GM21619 (cell line): ENCODE measurements around the gene ARHGAP6.
A peak's percentile ranks its signal among the peaks of the same experiment; 100 is the strongest.
"Not testable (repeated sequence)": the region's sequence is repeated elsewhere in the genome, so short reads cannot be mapped to it uniquely, and the experiment has no call there.

Experiments used
- ATAC-seq: cut with Tn5 transposase; IDR thresholded peaks from one replicate; pipeline ENCODE4 v1.9.1; 2021; ENCODE audit not compliant: unreplicated experiment

The ARHGAP6 gene

DNA sequence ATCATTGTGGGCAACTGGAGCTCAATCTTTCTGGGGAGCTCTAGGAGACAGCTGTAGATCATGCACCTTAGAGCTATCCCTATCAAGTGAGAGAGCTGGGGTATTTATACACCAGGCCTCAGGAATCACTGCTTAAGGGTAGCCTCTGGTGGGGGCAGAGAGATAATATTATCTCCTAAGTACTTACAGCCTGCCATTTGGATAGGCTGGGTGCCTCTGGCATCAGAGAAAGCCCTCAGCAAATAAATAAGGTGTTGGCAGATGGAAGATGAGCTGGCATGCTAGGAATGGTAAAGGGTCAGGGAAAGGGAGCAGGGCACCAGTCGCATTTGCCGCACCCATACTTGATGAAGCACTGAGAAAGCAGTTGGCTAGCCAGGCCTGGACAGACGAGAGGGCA, 478.7 kb downstream of the ARHGAP6 start:
- ATAC-seq, result no peak

- no peak for ATAC-seq
Observed at GRCh38 chrX:11185861-11186260, 479.9 kb downstream of the ARHGAP6 start.

GRCh38 chrX:11180571-11180970, 485.1 kb downstream of the ARHGAP6 start:
- no peak for ATAC-seq

DNA sequence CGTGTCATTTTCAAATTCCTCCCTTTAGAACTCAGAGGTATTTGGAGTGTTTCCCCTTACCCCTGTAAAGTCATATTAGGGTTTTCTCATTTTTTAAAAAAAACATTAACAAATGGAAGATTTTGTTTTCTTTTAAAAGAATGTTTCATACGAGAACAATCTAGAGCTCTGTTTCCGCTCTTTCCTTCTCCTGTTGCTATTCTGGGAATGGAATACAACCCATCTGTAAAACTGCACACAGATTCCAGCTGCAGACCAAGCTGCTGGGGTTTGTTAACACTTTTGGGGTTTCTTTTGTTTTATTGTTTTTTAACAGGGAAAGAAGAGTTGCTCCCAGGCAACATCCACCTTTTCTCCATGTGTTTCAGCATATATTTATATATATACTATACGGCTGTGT, 493.3 kb downstream of the ARHGAP6 start:
- no peak for ATAC-seq

GRCh38 chrX:11171956-11172355, 493.8 kb downstream of the ARHGAP6 start:
- ATAC-seq, result no peak

DNA sequence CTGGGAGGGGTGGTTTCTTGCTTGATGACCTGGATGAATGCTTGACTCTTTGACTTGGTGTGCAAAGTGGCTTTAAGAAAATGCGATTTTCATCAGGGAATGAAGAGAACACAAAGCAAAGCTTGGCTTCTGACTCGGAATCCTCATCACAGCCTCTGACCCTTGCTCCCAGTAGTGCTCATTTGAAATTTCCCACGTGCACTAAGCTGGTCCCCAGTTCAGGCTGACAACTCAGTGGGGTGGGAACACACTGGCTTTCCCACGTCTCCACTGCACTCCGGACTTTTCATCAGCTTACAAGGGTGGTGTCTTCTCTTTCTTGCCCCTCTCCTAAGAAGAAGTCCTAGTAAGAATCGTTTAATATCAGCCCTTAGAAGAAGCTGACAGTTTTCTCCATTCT, 501.3 kb downstream of the ARHGAP6 start:
- no peak for ATAC-seq

- ATAC-seq, result no peak
Observed at GRCh38 chrX:11159149-11159548, 506.6 kb downstream of the ARHGAP6 start.

GRCh38 chrX:11151799-11152559, 513.7 kb downstream of the ARHGAP6 start:
- ATAC-seq, result no peak

DNA sequence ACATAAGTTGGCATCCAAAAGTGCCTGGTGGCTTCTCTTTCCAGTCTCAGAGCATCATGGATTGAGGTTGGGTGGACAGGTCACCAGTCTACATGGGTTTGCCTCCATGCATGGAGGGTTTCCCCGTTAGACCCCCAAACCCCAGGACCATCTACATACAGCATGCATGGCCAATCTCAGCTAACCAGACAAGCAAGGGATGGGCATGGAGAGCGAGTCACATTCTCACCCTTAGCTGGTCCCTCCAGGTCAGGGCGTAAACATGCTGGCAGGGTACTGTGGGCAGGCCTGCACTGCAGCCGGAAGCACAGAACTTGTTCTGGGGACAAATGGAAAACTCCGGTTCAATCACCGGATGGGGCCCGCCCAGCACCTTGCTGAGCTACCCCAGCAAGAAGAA, 517.3 kb downstream of the ARHGAP6 start:
- no peak for ATAC-seq

DNA sequence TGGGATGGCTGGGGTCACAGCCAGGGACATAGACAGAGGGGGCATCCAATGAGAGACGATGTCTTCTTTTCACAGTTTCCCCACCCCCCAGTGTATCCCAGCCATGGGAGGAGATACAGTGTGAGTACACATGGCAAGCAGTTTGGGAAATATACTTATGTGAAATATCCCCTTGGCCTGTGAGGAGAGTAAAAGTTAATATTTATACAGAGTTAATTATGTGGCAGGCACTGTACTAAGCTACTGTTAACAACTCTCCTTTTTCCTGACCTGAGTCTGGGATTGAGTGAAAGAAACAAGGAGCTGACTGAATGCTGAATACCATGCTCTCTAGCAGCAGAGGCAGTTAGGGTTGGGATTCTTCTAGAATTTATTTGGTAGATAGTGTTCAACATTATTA, 519.3 kb downstream of the ARHGAP6 start:
- ATAC-seq, result no peak

GRCh38 chrX:11143931-11144678, 521.6 kb downstream of the ARHGAP6 start:
- ATAC-seq, result peak; percentile 82

- ATAC-seq, result no peak
Observed at GRCh38 chrX:11138498-11139390, 527.0 kb downstream of the ARHGAP6 start.

GRCh38 chrX:11137543-11138139, 528.1 kb downstream of the ARHGAP6 start:
- ATAC-seq, result no peak

GRCh38 chrX:11135564-11136185, 530.0 kb downstream of the ARHGAP6 start:
- ATAC-seq, result no peak

DNA sequence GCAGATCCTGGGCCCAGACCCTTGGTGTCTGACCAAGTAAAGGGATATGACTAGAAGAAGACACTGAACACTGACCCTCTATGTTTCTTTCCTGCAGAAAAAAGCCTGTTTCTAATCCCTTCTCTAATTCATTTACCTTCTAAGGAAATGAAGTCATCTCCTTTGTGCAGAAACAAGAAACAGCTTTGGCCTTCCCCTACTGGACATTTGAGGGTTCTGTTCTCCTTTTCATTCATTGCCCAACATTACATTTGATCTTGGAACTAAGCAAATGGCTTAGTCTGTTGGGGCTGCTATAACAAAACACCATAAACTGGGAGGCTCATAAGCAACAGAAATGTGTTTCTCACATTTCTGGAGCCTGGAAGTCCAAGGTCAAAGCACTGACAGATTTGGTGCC, 534.6 kb downstream of the ARHGAP6 start:
- no peak for ATAC-seq

DNA sequence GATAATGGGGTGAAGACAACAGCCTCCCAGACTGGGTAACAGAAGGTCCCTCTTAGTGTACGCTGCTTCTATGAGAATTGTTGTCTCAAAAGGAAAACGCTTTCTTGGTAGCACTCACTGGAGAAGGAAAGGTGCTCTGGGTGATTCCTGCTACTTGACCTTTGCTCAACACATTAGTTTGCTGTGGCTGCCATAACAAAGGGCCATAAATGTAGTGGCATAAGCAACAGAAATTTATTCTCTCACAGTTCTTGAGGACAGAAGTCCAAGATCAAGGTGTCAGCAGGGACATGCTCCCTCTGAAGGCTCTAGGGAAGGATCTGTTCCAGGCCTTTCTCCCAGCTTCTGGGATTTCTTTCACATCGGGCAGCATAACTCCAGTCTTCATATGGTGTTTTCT, 535.6 kb downstream of the ARHGAP6 start:
- no peak for ATAC-seq

- no peak for ATAC-seq
Observed at GRCh38 chrX:11129534-11130105, 536.1 kb downstream of the ARHGAP6 start.

- ATAC-seq, result no peak
Observed at GRCh38 chrX:11125060-11125459, 540.7 kb downstream of the ARHGAP6 start.

DNA sequence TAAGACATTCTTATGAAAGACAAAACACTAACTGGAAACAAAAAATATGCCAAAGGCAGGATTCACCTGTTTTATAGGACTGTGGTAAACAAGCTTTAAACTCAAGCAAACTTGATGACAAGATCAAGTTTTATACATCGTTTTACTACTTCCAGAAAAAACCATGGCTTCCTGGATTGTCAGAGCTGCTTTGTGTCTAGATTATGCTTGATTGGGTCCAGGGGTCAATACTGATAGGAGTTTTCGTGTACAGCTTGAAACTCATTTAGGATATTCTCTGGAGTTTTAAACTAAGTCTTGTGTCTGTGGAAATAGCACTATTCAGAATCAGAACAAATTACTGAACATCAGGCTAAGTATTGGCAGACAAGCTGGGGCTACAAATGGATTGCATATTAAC, 541.6 kb downstream of the ARHGAP6 start:
- no peak for ATAC-seq

GRCh38 chrX:11123087-11123486, 542.6 kb downstream of the ARHGAP6 start:
- not testable (repeated sequence) for ATAC-seq
